ENCODE data around the gene NCKAP5. TPM values are rescaled to one million over a fixed set of nuclear protein-coding genes. Genes with fewer than 3 reads are reported as not detected.

NCKAP5 gene
- total RNA-seq, 2 donors from 2014 or later: not detected

DNA sequence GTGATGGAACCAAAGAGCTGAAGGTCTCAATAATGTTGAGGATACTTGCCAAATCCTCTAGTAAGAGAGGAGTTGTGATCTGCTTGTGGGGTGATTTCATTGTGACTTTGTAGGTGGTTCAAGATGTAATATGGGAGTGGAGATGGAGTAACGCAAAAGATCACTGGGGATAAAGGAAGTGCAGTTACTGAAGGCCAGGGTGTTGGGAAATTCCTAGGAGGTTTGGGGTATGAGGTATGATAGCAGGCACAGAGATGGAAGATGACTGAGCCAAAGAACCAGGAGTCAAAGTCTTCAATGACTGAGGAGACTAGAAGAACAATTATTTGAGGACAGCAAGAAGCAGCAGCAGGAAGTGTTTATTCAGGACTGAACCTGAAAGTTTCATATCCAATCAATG lies 222.6 kb downstream of the NCKAP5 start:
- no peak overlapping the region for H3K27ac Mint-ChIP-seq
- H3K4me3 Mint-ChIP-seq: no peak overlapping the region
- DNase-seq: no peak

DNA sequence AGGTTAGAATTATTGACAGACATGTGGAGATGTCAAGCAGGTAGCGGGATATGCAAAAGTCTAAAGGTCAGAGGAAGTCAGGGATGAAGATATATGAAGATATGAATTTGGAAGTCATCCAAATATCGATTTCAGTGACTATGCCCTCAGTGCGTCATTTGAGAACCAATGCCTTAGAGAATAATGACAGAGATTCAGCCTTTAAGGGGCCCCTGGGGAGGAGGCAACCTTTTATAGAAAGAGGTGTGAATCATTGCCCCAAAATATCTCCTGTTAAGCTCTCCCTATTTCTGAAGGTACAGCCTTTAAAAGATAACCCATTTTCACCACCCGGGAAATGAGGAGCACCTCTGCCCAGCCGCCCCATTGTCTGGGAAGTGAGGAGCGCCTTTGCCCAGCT lies 223.4 kb downstream of the NCKAP5 start:
- Mint-ChIP-seq H3K27me3 (no peaks in the 10 kb centered on the region), H3K27ac (no peak overlapping the region), H3K4me3 (no peak overlapping the region), H3K4me1 (no peaks in the 10 kb centered on the region), H3K36me3 (ENCODE audit: low read depth) (no peaks in the 10 kb centered on the region)
- no peaks in the 10 kb centered on the region for H3K9me3 ChIP-seq (ENCODE audit: control insufficient read depth, low read length, poor library complexity, severe bottlenecking)
- no peak for DNase-seq
- no peak for ATAC-seq

More for the DNA sequence above, 222.6 kb downstream of the NCKAP5 start:
- H3K4me1 Mint-ChIP-seq: no peaks in the 10 kb centered on the region
- no peaks in the 10 kb centered on the region for H3K9me3 ChIP-seq (ENCODE audit: control insufficient read depth, low read length, poor library complexity, severe bottlenecking)
- ATAC-seq: no peak
- no peaks in the 10 kb centered on the region for H3K36me3 Mint-ChIP-seq (ENCODE audit: low read depth)
- no peaks in the 10 kb centered on the region for H3K27me3 Mint-ChIP-seq

- DNase-seq (no peak), ATAC-seq (no peak)
- Mint-ChIP-seq H3K4me1 (no peaks in the 10 kb centered on the region), H3K27ac (no peak overlapping the region), H3K27me3 (no peaks in the 10 kb centered on the region), H3K4me3 (no peak overlapping the region), H3K36me3 (ENCODE audit: low read depth) (no peaks in the 10 kb centered on the region)
- no peaks in the 10 kb centered on the region for H3K9me3 ChIP-seq (ENCODE audit: control insufficient read depth, low read length, poor library complexity, severe bottlenecking)
These were observed 225.3 kb downstream of the NCKAP5 start for GRCh38 chr2:133343018-133343352.

GRCh38 chr2:133342286-133343017 lies 225.8 kb downstream of the NCKAP5 start:
- no peaks in the 10 kb centered on the region for H3K27me3 Mint-ChIP-seq
- no peak overlapping the region for H3K4me3 Mint-ChIP-seq
- no peaks in the 10 kb centered on the region for H3K36me3 Mint-ChIP-seq (ENCODE audit: low read depth)
- ATAC-seq (no peak), DNase-seq (no peak)
- H3K4me1 Mint-ChIP-seq: no peaks in the 10 kb centered on the region
- no peaks in the 10 kb centered on the region for H3K9me3 ChIP-seq (ENCODE audit: control insufficient read depth, low read length, poor library complexity, severe bottlenecking)
- no peak overlapping the region for H3K27ac Mint-ChIP-seq

DNA sequence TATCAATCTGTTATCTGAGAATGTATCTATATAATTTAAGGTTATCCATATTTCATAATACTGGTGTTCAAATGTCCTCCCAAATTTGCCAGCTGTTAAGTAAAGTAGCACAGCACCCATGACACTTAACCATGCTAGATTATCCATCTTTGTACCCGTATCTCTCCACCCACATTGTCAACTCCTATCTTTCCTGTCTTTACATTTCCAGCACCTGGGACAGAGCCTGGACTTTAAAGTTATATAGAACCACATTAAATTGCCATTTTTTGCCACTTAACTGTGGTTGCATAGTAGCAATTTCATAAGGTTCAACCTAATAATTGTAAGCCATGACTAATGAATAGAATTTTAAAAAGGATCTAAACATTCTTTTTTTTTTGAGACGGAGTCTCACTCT lies 226.7 kb downstream of the NCKAP5 start:
- no peaks in the 10 kb centered on the region for H3K9me3 ChIP-seq (ENCODE audit: control insufficient read depth, low read length, poor library complexity, severe bottlenecking)
- Mint-ChIP-seq H3K27ac (no peak overlapping the region), H3K27me3 (no peaks in the 10 kb centered on the region), H3K4me3 (no peak overlapping the region), H3K4me1 (no peaks in the 10 kb centered on the region), H3K36me3 (ENCODE audit: low read depth) (no peaks in the 10 kb centered on the region)
- no peak for DNase-seq
- no peak for ATAC-seq

DNA sequence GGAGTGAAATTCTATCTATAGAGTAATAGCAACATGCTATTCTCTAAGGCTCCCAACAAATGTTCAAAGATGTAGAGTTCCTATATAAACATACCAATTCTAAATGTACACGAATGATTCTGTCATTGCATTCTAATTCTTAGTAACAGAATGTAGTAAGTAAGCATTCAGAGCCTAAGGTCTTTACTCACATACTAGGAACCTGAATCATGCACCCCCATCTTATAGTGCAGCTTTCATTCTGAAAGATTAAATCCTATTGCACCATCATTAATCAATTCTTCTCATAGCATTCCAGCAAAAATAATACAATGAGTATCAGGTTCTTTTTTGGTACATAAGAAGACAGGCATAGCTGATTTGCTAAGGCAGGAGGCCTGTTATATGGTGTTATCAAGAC lies 230.0 kb downstream of the NCKAP5 start:
- H3K4me3 Mint-ChIP-seq: no peak overlapping the region
- no peak for ATAC-seq
- H3K27me3 Mint-ChIP-seq: no peaks in the 10 kb centered on the region
- no peaks in the 10 kb centered on the region for H3K9me3 ChIP-seq (ENCODE audit: control insufficient read depth, low read length, poor library complexity, severe bottlenecking)
- H3K36me3 Mint-ChIP-seq (ENCODE audit: low read depth): no peaks in the 10 kb centered on the region
- no peak overlapping the region for H3K27ac Mint-ChIP-seq
- no peaks in the 10 kb centered on the region for H3K4me1 Mint-ChIP-seq
- no peak for DNase-seq

DNA sequence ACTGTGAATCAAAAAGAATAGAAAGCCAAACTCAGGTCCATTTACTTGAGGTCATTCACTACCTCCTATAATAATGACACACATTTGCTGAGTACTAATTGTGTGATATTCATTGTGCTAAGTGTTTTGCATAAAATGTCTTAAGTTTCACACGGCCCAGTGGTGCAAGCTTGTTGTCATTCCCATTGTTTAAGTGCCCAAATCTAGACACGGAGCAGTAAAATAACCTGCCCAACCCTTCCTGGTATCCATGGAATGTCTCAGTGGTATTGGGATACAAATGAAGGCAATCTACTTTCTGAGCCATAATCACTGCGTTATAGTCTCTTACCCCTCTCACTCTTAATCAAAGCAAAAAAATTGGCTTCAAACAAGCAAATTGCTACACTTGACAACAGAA lies 233.3 kb downstream of the NCKAP5 start:
- no peak for ATAC-seq
- H3K27me3 Mint-ChIP-seq: no peaks in the 10 kb centered on the region
- no peak for DNase-seq
- no peaks in the 10 kb centered on the region for H3K9me3 ChIP-seq (ENCODE audit: control insufficient read depth, low read length, poor library complexity, severe bottlenecking)
- H3K36me3 Mint-ChIP-seq (ENCODE audit: low read depth): no peaks in the 10 kb centered on the region
- H3K4me3 Mint-ChIP-seq: no peak overlapping the region
- no peaks in the 10 kb centered on the region for H3K4me1 Mint-ChIP-seq
- H3K27ac Mint-ChIP-seq: no peak overlapping the region

DNA sequence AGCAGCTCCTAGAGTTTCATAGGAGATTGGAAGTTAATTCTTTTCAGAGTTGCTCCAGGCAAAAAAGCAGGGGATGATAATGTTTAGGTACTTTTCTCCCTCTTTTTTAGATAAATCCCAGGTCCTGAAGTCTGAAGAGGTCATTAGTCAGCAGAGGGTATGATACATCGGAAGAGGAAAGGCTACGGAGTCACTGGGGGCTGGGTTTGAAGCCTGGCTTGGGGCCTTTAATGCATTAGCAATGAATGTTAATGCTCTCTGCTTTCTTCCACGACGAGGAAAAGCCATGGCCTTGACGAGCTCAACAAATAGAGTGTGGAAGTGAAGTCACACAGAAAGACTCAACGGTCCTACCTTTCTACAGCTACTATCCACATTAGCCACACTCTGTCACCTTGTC lies 235.1 kb downstream of the NCKAP5 start:
- no peaks in the 10 kb centered on the region for H3K36me3 Mint-ChIP-seq (ENCODE audit: low read depth)
- no peak for DNase-seq
- H3K4me1 Mint-ChIP-seq: no peaks in the 10 kb centered on the region

DNA sequence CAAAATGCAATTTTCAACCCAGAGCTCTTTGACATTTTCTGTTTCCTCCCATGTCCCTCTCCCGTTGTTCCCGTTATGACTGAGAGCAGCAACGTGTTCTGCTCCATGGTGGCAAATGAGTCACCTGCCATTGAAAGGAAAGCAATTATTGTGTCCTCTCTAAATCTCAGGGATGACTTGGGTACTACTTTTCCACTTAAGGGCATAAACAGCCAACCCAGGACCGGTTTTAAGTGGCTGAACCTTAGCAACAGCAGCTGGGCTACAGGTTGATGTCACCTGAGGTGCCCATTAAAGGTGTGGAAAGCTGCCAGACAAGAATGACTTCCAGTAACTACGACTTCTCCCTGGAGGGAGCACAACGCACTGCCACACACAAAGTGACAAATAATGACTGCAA lies 236.8 kb downstream of the NCKAP5 start:
- no peak for ATAC-seq
- no peak overlapping the region for H3K4me3 Mint-ChIP-seq
- no peaks in the 10 kb centered on the region for H3K9me3 ChIP-seq (ENCODE audit: control insufficient read depth, low read length, poor library complexity, severe bottlenecking)
- no peak for DNase-seq
- no peaks in the 10 kb centered on the region for H3K27me3 Mint-ChIP-seq
- no peak overlapping the region for H3K27ac Mint-ChIP-seq
- H3K4me1 Mint-ChIP-seq: no peaks in the 10 kb centered on the region
- no peaks in the 10 kb centered on the region for H3K36me3 Mint-ChIP-seq (ENCODE audit: low read depth)

More for the DNA sequence above, 235.1 kb downstream of the NCKAP5 start:
- ATAC-seq: no peak
- Mint-ChIP-seq H3K4me3 (no peak overlapping the region), H3K27me3 (no peaks in the 10 kb centered on the region), H3K27ac (no peak overlapping the region)
- H3K9me3 ChIP-seq (ENCODE audit: control insufficient read depth, low read length, poor library complexity, severe bottlenecking): no peaks in the 10 kb centered on the region

DNA sequence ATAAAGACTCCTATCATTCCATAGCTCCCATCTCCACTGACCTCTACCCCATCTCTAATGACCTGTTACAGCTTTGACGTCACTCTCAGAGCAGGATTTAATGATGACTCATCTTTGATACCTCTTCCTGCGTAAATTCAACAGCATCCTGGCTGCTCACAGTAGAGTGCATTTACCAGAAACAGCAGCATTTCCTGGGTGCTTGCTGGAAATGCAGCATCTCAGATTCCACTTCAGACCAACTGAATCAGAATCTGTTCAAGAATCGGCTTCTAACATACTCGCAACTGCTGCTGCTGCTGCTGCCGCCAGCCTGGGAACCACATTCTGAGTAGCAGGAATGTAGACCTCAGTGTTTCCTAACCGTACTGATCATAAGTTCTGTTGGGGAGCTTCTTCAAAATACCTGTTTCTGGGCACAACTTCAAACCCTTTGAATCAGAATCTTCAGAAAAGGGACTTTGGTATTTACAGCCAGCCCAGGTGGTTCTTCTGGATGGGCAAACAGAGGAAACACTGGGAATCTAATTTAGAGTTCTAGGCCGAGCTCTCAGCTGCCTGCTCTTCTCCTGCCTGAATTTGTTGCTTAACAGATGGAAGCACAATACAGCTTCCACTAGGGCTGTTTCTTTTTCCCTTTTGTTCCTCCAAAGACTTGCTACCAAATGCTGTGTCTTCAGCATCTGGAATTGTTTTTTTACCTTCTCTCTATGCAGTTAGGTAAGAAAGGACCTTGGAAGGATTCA lies 241.4 kb downstream of the NCKAP5 start:
- H3K4me3 Mint-ChIP-seq: no peak overlapping the region
- ATAC-seq (no peak), DNase-seq (no peak)
- no peaks in the 10 kb centered on the region for H3K27me3 Mint-ChIP-seq
- no peaks in the 10 kb centered on the region for H3K9me3 ChIP-seq (ENCODE audit: control insufficient read depth, low read length, poor library complexity, severe bottlenecking)
- H3K4me1 Mint-ChIP-seq: no peaks in the 10 kb centered on the region
- no peak overlapping the region for H3K27ac Mint-ChIP-seq
- no peaks in the 10 kb centered on the region for H3K36me3 Mint-ChIP-seq (ENCODE audit: low read depth)

DNA sequence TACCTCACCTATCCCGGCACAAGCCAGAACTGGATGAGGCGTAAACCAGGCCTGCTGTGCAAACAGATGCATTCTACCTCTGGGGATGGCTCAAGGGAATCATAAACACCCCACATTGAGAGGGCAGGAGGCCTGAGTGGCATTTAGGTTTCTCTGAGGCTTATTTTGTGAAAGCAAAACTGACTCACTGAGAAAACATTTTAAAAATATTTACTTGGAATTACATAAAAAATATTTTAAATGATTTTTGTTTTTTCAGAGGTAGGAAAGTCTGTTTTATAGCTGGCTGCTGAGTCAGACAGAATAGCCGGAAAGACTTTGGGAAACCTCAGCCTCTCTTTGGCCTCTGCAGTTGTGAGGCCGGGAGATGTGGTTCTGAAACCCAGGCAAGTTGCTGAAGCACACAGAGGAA lies 244.1 kb downstream of the NCKAP5 start:
- no peak overlapping the region for H3K4me3 Mint-ChIP-seq
- H3K27ac Mint-ChIP-seq: no peak overlapping the region
- no peaks in the 10 kb centered on the region for H3K9me3 ChIP-seq (ENCODE audit: control insufficient read depth, low read length, poor library complexity, severe bottlenecking)
- ATAC-seq: no peak
- no peaks in the 10 kb centered on the region for H3K36me3 Mint-ChIP-seq (ENCODE audit: low read depth)
- H3K27me3 Mint-ChIP-seq: no peaks in the 10 kb centered on the region
- no peak for DNase-seq
- no peaks in the 10 kb centered on the region for H3K4me1 Mint-ChIP-seq

DNA sequence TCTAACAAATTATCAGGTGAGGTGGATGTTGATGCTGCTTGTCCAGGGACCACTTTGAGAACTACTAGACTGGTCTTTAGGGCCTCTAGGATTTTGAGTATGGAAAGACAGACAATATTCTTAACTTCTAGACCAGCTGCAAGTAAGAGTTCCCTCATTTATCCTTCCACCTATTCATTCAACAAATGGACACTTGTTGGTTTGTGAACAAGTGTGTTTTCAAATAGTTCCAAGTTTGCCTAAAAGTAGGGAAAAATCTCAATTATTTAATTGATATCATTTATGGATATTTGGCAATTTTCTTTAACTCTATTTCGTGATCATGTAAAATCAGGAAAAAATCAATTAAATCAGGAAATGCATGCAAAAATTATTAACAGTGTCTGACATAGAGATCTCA lies 245.4 kb downstream of the NCKAP5 start:
- no peaks in the 10 kb centered on the region for H3K4me1 Mint-ChIP-seq
- H3K27me3 Mint-ChIP-seq: no peaks in the 10 kb centered on the region
- no peak overlapping the region for H3K27ac Mint-ChIP-seq
- no peak for ATAC-seq
- no peaks in the 10 kb centered on the region for H3K36me3 Mint-ChIP-seq (ENCODE audit: low read depth)
- no peak for DNase-seq
- no peak overlapping the region for H3K4me3 Mint-ChIP-seq
- no peaks in the 10 kb centered on the region for H3K9me3 ChIP-seq (ENCODE audit: control insufficient read depth, low read length, poor library complexity, severe bottlenecking)

- Mint-ChIP-seq H3K27ac (no peak overlapping the region), H3K36me3 (ENCODE audit: low read depth) (no peaks in the 10 kb centered on the region), H3K27me3 (no peaks in the 10 kb centered on the region), H3K4me1 (no peaks in the 10 kb centered on the region), H3K4me3 (no peak overlapping the region)
- no peak for DNase-seq
- ATAC-seq: no peak
- no peaks in the 10 kb centered on the region for H3K9me3 ChIP-seq (ENCODE audit: control insufficient read depth, low read length, poor library complexity, severe bottlenecking)
These were observed 251.1 kb downstream of the NCKAP5 start for GRCh38 chr2:133317178-133317577.

GRCh38 chr2:133316557-133316956 lies 251.7 kb downstream of the NCKAP5 start:
- no peaks in the 10 kb centered on the region for H3K9me3 ChIP-seq (ENCODE audit: control insufficient read depth, low read length, poor library complexity, severe bottlenecking)
- Mint-ChIP-seq H3K4me3 (no peak overlapping the region), H3K4me1 (no peaks in the 10 kb centered on the region), H3K36me3 (ENCODE audit: low read depth) (no peaks in the 10 kb centered on the region), H3K27ac (no peak overlapping the region), H3K27me3 (no peaks in the 10 kb centered on the region)
- no peak for ATAC-seq
- no peak for DNase-seq

Data from T-helper 17 cell (primary cell).